HG03457 (cell line): ENCODE measurements around the gene FGGY.

Source experiments
- ATAC-seq: cut with Tn5 transposase; IDR thresholded peaks from one replicate; pipeline ENCODE4 v1.9.1; 2021; ENCODE audit warnings: moderate number of reproducible peaks; ENCODE audit not compliant: unreplicated experiment

The FGGY gene

GRCh38 chr1:59410457-59410856 is 113.6 kb downstream of the FGGY start:
- no peak for ATAC-seq

GRCh38 chr1:59411147-59411546 is 114.3 kb downstream of the FGGY start:
- ATAC-seq = no peak

GRCh38 chr1:59412718-59413326 is 115.9 kb downstream of the FGGY start:
- ATAC-seq = no peak

GRCh38 chr1:59413327-59413720 is 116.4 kb downstream of the FGGY start:
- ATAC-seq = no peak

- ATAC-seq = no peak
Observed at GRCh38 chr1:59414406-59415133, 117.7 kb downstream of the FGGY start.

GRCh38 chr1:59415286-59415850 is 118.5 kb downstream of the FGGY start:
- no peak for ATAC-seq

- ATAC-seq = no peak
Observed at GRCh38 chr1:59415881-59416280, 119.0 kb downstream of the FGGY start.

- no peak for ATAC-seq
Observed at GRCh38 chr1:59417406-59417805, 120.5 kb downstream of the FGGY start.

- no peak for ATAC-seq
Observed at GRCh38 chr1:59418363-59419144, 121.7 kb downstream of the FGGY start.

GRCh38 chr1:59419361-59420140 is 122.7 kb downstream of the FGGY start:
- ATAC-seq = no peak

- ATAC-seq = no peak
Observed at GRCh38 chr1:59421232-59421920, 124.5 kb downstream of the FGGY start.

- ATAC-seq = no peak
Observed at GRCh38 chr1:59422921-59423575, 126.2 kb downstream of the FGGY start.

- ATAC-seq = no peak
Observed at GRCh38 chr1:59427155-59427554, 130.3 kb downstream of the FGGY start.

- ATAC-seq = no peak
Observed at GRCh38 chr1:59427784-59428183, 130.9 kb downstream of the FGGY start.

GRCh38 chr1:59428828-59429227 is 131.9 kb downstream of the FGGY start:
- ATAC-seq = no peak

GRCh38 chr1:59429656-59430055 is 132.8 kb downstream of the FGGY start:
- ATAC-seq = no peak

GRCh38 chr1:59431566-59432294 is 134.8 kb downstream of the FGGY start:
- ATAC-seq = no peak

GRCh38 chr1:59432531-59433439 is 135.9 kb downstream of the FGGY start:
- ATAC-seq = peak; percentile 94
